ENCODE measurements around the gene TFR2. TPM values are rescaled to one million over a fixed set of nuclear protein-coding genes. Genes with fewer than 3 reads are reported as not detected.
A peak's percentile ranks its signal among the peaks of the same experiment; 100 is the strongest.

Gene TFR2
- total RNA-seq, 1 experiment from 2014 or later = 9.1 TPM

DNA sequence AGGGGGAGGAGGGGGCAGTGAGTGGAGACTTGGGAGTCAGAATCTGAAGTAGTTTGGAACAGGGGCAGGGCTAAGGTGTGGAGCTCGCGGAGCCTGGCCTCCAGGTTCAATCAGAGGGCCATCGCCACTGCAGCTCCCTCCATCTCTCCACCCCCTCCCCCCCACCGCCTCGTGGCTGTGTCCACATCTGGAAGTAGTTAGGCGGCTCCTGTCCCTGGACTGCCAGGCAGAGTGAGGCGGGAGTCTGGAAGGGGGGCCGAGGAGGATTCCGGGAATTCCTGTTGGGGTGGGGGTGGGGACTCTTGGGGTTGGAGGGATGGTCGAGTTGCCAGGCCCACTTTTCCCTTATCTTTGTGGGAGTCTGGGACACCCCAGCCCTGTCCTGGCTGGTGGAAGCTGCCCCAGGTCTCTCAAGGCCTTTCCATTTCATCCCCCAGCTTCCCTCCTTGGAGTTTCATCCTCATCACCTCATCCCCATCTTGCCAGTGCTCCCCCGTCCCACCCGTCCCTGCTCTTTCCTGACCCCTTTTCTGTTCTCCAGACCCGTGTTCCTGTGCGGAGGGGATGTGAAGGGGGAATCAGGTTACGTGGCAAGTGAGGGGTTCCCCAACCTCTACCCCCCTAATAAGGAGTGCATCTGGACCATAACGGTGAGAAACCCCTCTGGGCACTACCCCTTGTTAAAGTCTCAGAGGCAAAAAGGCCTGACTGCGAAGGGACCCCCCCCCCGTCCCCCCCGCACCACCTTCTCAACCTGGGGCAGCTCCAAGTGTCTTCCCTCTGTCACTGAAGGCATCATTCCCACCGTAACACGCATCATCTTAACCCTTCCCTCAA, 38.2 kb downstream of the TFR2 start:
- DNase-seq (ENCODE audit: low read depth, low spot score) (no peak), ATAC-seq (no peak)
- Histone ChIP-seq H3K4me1 (ENCODE audit: control insufficient read depth, insufficient read depth, low read length) (peaks cover 8% of the 10 kb centered on the region; the same call in 1 of the 2 replicates), H3K27me3 (ENCODE audit: control insufficient read depth, insufficient read depth, low read length) (no peaks in the 10 kb centered on the region), H3K9me3 (ENCODE audit: control insufficient read depth, insufficient read depth, low read depth, low read length) (no peaks in the 10 kb centered on the region), H3K27ac (ENCODE audit: low read length) (0 out of 2 replicates have a peak overlapping the region, but pooled peaks have one; percentile 2), H3K4me3 (ENCODE audit: low read depth in 2 of 2, low read length in 2 of 2) (peak overlapping the region; percentile 51 to 67; a peak in 3 of 4 replicates), H3K36me3 (ENCODE audit: control insufficient read depth, insufficient read depth, low read length) (no peaks in the 10 kb centered on the region)
- POLR2A ChIA-PET = interaction anchor here (0.6 kb wide), 1 partner anchor 18 kb away, joined by 4 read pairs; no protein-coding TSS in a partner anchor
- intact Hi-C loops (cut with micrococcal nuclease; ENCODE audit: unreplicated experiment) = no loop called here
- BruUV-seq (replicated peaks) = no TSS peak
- TF ChIP-seq TCF7L2 (IDR thresholded peaks at IDR 0.05; ENCODE audit: low read depth, low read length) (no peak), POLR2AphosphoS5 (IDR thresholded peaks at IDR 0.05; ENCODE audit: low read depth, low read length) (no peak), SIN3A (IDR thresholded peaks at IDR 0.05; ENCODE audit: borderline replicate concordance, insufficient read depth, low read depth, low read length) (no peak)
- TF ChIP-seq, protein P1, sequence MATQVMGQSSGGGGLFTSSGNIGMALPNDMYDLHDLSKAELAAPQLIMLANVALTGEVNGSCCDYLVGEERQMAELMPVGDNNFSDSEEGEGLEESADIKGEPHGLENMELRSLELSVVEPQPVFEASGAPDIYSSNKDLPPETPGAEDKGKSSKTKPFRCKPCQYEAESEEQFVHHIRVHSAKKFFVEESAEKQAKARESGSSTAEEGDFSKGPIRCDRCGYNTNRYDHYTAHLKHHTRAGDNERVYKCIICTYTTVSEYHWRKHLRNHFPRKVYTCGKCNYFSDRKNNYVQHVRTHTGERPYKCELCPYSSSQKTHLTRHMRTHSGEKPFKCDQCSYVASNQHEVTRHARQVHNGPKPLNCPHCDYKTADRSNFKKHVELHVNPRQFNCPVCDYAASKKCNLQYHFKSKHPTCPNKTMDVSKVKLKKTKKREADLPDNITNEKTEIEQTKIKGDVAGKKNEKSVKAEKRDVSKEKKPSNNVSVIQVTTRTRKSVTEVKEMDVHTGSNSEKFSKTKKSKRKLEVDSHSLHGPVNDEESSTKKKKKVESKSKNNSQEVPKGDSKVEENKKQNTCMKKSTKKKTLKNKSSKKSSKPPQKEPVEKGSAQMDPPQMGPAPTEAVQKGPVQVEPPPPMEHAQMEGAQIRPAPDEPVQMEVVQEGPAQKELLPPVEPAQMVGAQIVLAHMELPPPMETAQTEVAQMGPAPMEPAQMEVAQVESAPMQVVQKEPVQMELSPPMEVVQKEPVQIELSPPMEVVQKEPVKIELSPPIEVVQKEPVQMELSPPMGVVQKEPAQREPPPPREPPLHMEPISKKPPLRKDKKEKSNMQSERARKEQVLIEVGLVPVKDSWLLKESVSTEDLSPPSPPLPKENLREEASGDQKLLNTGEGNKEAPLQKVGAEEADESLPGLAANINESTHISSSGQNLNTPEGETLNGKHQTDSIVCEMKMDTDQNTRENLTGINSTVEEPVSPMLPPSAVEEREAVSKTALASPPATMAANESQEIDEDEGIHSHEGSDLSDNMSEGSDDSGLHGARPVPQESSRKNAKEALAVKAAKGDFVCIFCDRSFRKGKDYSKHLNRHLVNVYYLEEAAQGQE (IDR thresholded peaks at IDR 0.05; ENCODE audit: insufficient read depth in 1 of 2, low read depth in 2 of 2, low read length in 1 of 2) = no peak
- TF ChIP-seq, protein P2, sequence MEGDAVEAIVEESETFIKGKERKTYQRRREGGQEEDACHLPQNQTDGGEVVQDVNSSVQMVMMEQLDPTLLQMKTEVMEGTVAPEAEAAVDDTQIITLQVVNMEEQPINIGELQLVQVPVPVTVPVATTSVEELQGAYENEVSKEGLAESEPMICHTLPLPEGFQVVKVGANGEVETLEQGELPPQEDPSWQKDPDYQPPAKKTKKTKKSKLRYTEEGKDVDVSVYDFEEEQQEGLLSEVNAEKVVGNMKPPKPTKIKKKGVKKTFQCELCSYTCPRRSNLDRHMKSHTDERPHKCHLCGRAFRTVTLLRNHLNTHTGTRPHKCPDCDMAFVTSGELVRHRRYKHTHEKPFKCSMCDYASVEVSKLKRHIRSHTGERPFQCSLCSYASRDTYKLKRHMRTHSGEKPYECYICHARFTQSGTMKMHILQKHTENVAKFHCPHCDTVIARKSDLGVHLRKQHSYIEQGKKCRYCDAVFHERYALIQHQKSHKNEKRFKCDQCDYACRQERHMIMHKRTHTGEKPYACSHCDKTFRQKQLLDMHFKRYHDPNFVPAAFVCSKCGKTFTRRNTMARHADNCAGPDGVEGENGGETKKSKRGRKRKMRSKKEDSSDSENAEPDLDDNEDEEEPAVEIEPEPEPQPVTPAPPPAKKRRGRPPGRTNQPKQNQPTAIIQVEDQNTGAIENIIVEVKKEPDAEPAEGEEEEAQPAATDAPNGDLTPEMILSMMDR (IDR thresholded peaks at IDR 0.05) = no peak
- CTCF ChIA-PET = interaction anchor here (0.7 to 1.6 kb wide), 3 partner anchors 23 to 43 kb away, joined by 3 to 8 read pairs (median 7); no protein-coding TSS in a partner anchor
- in situ Hi-C loops (cut with HindIII; ENCODE audit: low pct_unique_long_range_greater_than_20kb, low sequenced_read_pairs) = no loop called here

DNA sequence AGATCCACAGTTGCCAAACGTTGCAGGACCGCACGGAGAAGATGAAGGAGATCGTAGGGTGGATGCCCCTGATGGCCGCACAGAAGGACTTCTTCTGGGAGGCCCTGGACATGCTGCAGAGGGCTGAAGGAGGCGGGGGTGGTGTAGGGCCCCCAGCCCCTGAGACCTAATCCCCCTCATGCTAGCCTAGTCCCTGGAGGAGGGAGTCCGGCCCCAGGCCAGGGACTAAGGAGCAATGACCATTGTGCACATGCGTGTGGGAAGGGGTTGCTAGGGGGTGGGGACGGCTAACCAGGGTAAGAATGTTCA, 40.7 kb downstream of the TFR2 start:
- Histone ChIP-seq H3K4me3 (ENCODE audit: low read depth in 2 of 2, low read length in 2 of 2) (no peak overlapping the region), H3K27ac (ENCODE audit: low read length) (no peak overlapping the region), H3K9me3 (ENCODE audit: control insufficient read depth, insufficient read depth, low read depth, low read length) (no peaks in the 10 kb centered on the region), H3K36me3 (ENCODE audit: control insufficient read depth, insufficient read depth, low read length) (no peaks in the 10 kb centered on the region), H3K27me3 (ENCODE audit: control insufficient read depth, insufficient read depth, low read length) (no peaks in the 10 kb centered on the region), H3K4me1 (ENCODE audit: control insufficient read depth, insufficient read depth, low read length) (no peaks in the 10 kb centered on the region; the same call in 1 of the 2 replicates)
- POLR2A ChIA-PET = no interaction called here
- DNase-seq (ENCODE audit: low read depth, low spot score) (no peak), ATAC-seq (no peak)
- TF ChIP-seq, protein P2 (IDR thresholded peaks at IDR 0.05) = no peak
- TF ChIP-seq POLR2AphosphoS5 (IDR thresholded peaks at IDR 0.05; ENCODE audit: low read depth, low read length) (no peak), SIN3A (IDR thresholded peaks at IDR 0.05; ENCODE audit: borderline replicate concordance, insufficient read depth, low read depth, low read length) (no peak), TCF7L2 (IDR thresholded peaks at IDR 0.05; ENCODE audit: low read depth, low read length) (no peak)
- TF ChIP-seq, protein P1 (IDR thresholded peaks at IDR 0.05; ENCODE audit: insufficient read depth in 1 of 2, low read depth in 2 of 2, low read length in 1 of 2) = no peak
- BruUV-seq (replicated peaks) = no TSS peak
- in situ Hi-C loops (cut with HindIII; ENCODE audit: low pct_unique_long_range_greater_than_20kb, low sequenced_read_pairs) = no loop called here
- CTCF ChIA-PET = no interaction called here
- intact Hi-C loops (cut with micrococcal nuclease; ENCODE audit: unreplicated experiment) = no loop called here
